SU-DHL-6 (cell line): Measurements from ENCODE around the gene FUNDC2.
A peak's percentile ranks its signal among the peaks of the same experiment; 100 is the strongest.

Experiments used
- H2AFZ ChIP-seq: fragments of 200-600 bp; sonication (generic); 2 replicates; pipeline ENCODE4 v1.6.1; 2014; ENCODE audit warnings: low read depth, mild to moderate bottlenecking, moderate library complexity, mixed read lengths, antibody characterized with exemption, low read length; ENCODE audit not compliant: severe bottlenecking
- H3F3A ChIP-seq: fragments of 200-600 bp; shearing (Covaris generic); 2 replicates; pipeline ENCODE4 v1.6.0; 2016; ENCODE audit warnings: antibody characterized with exemption, mild to moderate bottlenecking; ENCODE audit not compliant: insufficient read depth
- H3K27ac ChIP-seq: fragments of 200-600 bp; sonication (generic); 2 replicates; pipeline ENCODE4 v1.5.1; 2016; ENCODE audit warnings: low read depth, mild to moderate bottlenecking, low read length, moderate library complexity, mixed read lengths
- H3K27me3 ChIP-seq: fragments of 200-600 bp; sonication (generic), shearing (Covaris generic); 2 replicates; pipeline ENCODE4 v1.6.0; 2014; ENCODE audit warnings: mild to moderate bottlenecking, low read length
- H3K36me3 ChIP-seq: fragments of 200-600 bp; sonication (generic); 2 replicates; pipeline ENCODE4 v1.6.1; 2014; ENCODE audit warnings: mild to moderate bottlenecking, low read length, mixed read lengths
- H3K4me2 ChIP-seq: fragments of 300-600, 200-600 bp; shearing (Covaris generic), sonication (generic); 2 replicates; pipeline ENCODE4 v1.6.0; 2014; ENCODE audit warnings: low read length, low read depth, mild to moderate bottlenecking; ENCODE audit not compliant: poor library complexity, severe bottlenecking
- H3K4me3 ChIP-seq: fragments of 200-600 bp; sonication (generic); 2 replicates; pipeline ENCODE4 v1.5.1; 2014; ENCODE audit warnings: antibody characterized with exemption, low read length, mild to moderate bottlenecking, mixed read lengths; ENCODE audit not compliant: insufficient read depth, poor library complexity, severe bottlenecking
- H3K79me2 ChIP-seq: fragments of 200-600 bp; sonication (generic); 2 replicates; pipeline ENCODE4 v1.6.1; 2014; ENCODE audit warnings: mild to moderate bottlenecking, low read length, moderate library complexity; ENCODE audit not compliant: insufficient read depth
- H3K9ac ChIP-seq: fragments of 200-600 bp; sonication (generic); 2 replicates; pipeline ENCODE4 v1.7.0; 2014; ENCODE audit warnings: mild to moderate bottlenecking, low read length
- H3K9me2 ChIP-seq: fragments of 200-600 bp; sonication (generic); replicated peaks from 2 replicates; pipeline ENCODE4 v1.6.1; 2014; ENCODE audit warnings: low read length; ENCODE audit not compliant: insufficient read depth
- H3K9me3 ChIP-seq: fragments of 200-600 bp; sonication (generic); 2 replicates; pipeline ENCODE4 v1.6.1; 2014; ENCODE audit warnings: low read length, mixed read lengths; ENCODE audit not compliant: insufficient read depth
- H4K20me1 ChIP-seq: fragments of 200-600 bp; sonication (generic); 2 replicates; pipeline ENCODE4 v1.6.1; 2014; ENCODE audit warnings: low read depth, mild to moderate bottlenecking, antibody characterized with exemption, low read length, moderate library complexity, mixed read lengths
- EZH2phosphoT487 ChIP-seq: fragments of 200-600 bp; sonication (generic), shearing (Covaris generic); conservative IDR thresholded peaks from 2 replicates; pipeline ENCODE4 v1.6.1; 2018; ENCODE audit warnings: mild to moderate bottlenecking, antibody characterized with exemption, low read length, moderate library complexity, mixed read lengths
- TF ChIP-seq, protein P1 (sequence below): fragments of 200-600 bp; sonication (generic); IDR thresholded peaks from one replicate; pipeline ENCODE4 v1.5.1; 2017; ENCODE audit warnings: antibody characterized with exemption, mild to moderate bottlenecking, low read length, moderate library complexity; ENCODE audit not compliant: insufficient read depth, poor library complexity, severe bottlenecking

Gene FUNDC2

DNA sequence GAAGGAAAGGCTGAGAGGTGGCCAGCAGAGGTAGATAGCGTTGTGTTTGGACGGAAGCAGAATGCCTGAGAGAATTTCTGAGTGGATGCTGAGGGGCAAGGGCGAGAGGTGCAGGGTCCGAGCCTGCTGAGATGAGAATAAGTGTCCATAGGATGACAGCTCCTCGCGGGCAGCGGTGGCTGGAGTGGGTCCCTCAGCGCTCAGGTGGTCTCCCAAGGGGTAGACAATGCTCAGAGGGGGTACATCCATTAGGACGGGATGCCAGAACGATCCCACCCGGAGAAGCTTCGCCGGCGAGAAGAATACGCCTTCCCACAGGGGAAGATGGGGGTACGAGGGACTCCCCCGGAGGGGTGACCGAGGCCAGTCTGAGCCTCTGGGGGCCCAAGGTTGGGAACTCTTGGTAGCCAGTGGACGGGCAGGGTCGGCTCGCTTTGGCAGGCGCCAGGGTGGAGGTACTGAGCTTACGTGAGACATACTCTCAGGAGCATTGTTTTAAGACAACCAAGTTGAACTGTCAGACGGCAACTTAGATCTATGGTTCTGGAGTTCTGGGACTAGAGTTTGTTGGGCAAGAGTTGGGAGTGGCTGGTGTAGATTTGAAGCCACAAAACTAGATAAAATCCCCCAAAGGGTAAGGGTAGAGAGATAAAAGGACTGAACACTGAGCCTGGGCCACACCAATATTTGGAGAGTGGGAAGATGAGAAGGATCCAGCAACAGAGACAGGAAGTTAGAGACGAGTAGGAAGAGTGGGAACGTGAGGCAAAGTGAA is 60.5 kb downstream of the FUNDC2 start:
- Histone ChIP-seq H3F3A (no peaks in the 10 kb centered on the region), H4K20me1 (no peaks in the 10 kb centered on the region), H3K4me3 (no peak overlapping the region), H3K79me2 (no peaks in the 10 kb centered on the region), H3K27ac (no peak overlapping the region), H3K27me3 (no peaks in the 10 kb centered on the region), H3K9ac (no peak overlapping the region), H3K4me2 (no peak overlapping the region), H3K9me2 (no peaks in the 10 kb centered on the region), H3K9me3 (no peaks in the 10 kb centered on the region), H3K36me3 (no peaks in the 10 kb centered on the region; the same call in 1 of the 2 replicates), H2AFZ (no peak overlapping the region)
- TF ChIP-seq EZH2phosphoT487 = no peak
- TF ChIP-seq, protein P1, sequence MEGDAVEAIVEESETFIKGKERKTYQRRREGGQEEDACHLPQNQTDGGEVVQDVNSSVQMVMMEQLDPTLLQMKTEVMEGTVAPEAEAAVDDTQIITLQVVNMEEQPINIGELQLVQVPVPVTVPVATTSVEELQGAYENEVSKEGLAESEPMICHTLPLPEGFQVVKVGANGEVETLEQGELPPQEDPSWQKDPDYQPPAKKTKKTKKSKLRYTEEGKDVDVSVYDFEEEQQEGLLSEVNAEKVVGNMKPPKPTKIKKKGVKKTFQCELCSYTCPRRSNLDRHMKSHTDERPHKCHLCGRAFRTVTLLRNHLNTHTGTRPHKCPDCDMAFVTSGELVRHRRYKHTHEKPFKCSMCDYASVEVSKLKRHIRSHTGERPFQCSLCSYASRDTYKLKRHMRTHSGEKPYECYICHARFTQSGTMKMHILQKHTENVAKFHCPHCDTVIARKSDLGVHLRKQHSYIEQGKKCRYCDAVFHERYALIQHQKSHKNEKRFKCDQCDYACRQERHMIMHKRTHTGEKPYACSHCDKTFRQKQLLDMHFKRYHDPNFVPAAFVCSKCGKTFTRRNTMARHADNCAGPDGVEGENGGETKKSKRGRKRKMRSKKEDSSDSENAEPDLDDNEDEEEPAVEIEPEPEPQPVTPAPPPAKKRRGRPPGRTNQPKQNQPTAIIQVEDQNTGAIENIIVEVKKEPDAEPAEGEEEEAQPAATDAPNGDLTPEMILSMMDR = no peak

DNA sequence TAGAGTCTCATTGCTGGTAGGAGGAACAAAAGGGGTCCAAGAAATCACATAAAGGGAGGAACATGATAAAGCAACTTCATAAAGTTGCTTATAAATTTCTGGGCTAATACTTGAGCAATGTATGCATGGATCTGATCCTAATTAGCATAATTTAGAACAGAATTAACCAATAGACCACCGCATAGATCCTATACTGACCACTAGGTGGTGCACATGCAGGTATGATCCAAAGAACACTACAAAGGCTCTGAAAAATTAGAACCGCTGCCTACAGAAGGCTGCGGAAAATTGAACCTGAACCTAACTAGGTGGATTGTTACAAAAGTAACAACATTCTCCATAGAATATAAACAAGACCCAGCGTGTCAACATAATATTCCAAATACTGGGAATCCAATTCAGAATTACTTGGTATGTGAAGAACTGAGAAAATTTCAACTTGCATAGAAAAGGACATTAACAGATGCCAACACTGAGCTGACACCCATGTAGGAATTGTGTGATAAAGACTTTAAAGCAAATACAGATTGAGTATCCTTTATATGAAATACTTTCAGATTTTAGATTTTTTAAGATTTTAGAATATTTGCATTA is 67.9 kb downstream of the FUNDC2 start:
- Histone ChIP-seq H3K27ac (no peak overlapping the region), H3K36me3 (peaks cover 4% of the 10 kb centered on the region; the same call in 1 of the 2 replicates), H4K20me1 (no peaks in the 10 kb centered on the region), H3K4me3 (no peak overlapping the region), H3K9me3 (no peaks in the 10 kb centered on the region), H2AFZ (no peak overlapping the region), H3K9ac (no peak overlapping the region), H3K79me2 (no peaks in the 10 kb centered on the region), H3K9me2 (no peaks in the 10 kb centered on the region), H3F3A (no peaks in the 10 kb centered on the region), H3K4me2 (no peak overlapping the region), H3K27me3 (no peaks in the 10 kb centered on the region)
- TF ChIP-seq, protein P1 = peak; percentile 74
- TF ChIP-seq EZH2phosphoT487 = no peak

DNA sequence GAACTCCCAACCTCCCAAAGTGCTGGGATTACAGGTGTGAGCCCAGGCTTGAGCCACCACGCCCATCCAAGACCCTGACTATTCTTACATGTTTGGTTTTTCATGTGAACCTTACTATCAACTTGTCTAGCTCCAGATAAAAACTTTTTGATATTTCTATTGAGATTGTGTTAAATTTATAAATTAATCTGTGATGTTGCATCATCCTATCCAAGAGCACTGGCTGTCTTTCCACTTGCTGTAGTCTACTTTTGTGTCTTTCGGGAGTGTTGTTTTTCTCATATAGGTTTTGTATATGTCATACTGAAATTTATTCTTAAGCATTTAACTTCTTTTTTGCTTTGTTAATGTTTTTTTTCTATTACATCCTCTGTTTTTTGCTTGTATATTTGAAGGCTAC is 79.3 kb downstream of the FUNDC2 start:
- TF ChIP-seq EZH2phosphoT487 = no peak
- TF ChIP-seq, protein P1 = no peak
- H3K4me3 ChIP-seq = no peak overlapping the region
- H3F3A ChIP-seq = no peaks in the 10 kb centered on the region
- no peak overlapping the region for H2AFZ ChIP-seq
- H3K27ac ChIP-seq = no peak overlapping the region
- peaks cover 15% of the 10 kb centered on the region; the same call in 1 of the 2 replicates for H3K36me3 ChIP-seq
- H3K9me3 ChIP-seq = no peaks in the 10 kb centered on the region
- H3K27me3 ChIP-seq = no peaks in the 10 kb centered on the region
- no peaks in the 10 kb centered on the region for H3K79me2 ChIP-seq
- no peak overlapping the region for H3K9ac ChIP-seq
- no peak overlapping the region for H3K4me2 ChIP-seq
- no peaks in the 10 kb centered on the region for H3K9me2 ChIP-seq
- no peaks in the 10 kb centered on the region for H4K20me1 ChIP-seq
